ENCODE data around the gene FHOD1.

- TF ChIP-seq CTCF (IDR thresholded peaks at IDR 0.05) (no peak), EZH2 (IDR thresholded peaks at IDR 0.05; ENCODE audit: borderline replicate concordance, insufficient read depth, low read depth, low read length, poor library complexity, severe bottlenecking) (no peak)
Observed at GRCh38 chr16:67208154-67208896, 39.0 kb downstream of the FHOD1 start.

Data from B cell (primary cell).